ENCODE results near the gene CSNK2A3. TPM values are rescaled to one million over a fixed set of nuclear protein-coding genes. Genes with fewer than 3 reads are reported as not detected.
A peak's percentile ranks its signal among the peaks of the same experiment; 100 is the strongest.

Gene CSNK2A3
- total and polyA plus RNA-seq, 2 donors (not counting 1 experiment from before 2014, with no cell fraction given) = 2.3 TPM

GRCh38 chr11:11370255-11370961 is 17.4 kb upstream of the CSNK2A3 start:
- TF ChIP-seq, protein P1, sequence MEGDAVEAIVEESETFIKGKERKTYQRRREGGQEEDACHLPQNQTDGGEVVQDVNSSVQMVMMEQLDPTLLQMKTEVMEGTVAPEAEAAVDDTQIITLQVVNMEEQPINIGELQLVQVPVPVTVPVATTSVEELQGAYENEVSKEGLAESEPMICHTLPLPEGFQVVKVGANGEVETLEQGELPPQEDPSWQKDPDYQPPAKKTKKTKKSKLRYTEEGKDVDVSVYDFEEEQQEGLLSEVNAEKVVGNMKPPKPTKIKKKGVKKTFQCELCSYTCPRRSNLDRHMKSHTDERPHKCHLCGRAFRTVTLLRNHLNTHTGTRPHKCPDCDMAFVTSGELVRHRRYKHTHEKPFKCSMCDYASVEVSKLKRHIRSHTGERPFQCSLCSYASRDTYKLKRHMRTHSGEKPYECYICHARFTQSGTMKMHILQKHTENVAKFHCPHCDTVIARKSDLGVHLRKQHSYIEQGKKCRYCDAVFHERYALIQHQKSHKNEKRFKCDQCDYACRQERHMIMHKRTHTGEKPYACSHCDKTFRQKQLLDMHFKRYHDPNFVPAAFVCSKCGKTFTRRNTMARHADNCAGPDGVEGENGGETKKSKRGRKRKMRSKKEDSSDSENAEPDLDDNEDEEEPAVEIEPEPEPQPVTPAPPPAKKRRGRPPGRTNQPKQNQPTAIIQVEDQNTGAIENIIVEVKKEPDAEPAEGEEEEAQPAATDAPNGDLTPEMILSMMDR (conservative IDR thresholded peaks at IDR 0.05 in 1 of 2, IDR thresholded peaks at IDR 0.05 in 1 of 2; ENCODE audit: low read depth in 1 of 2, low read length in 2 of 2) = no peak
- TF ChIP-seq EZH2 (IDR thresholded peaks at IDR 0.05; ENCODE audit: low read length, missing control alignments) = no peak
- no peaks in the 10 kb centered on the region for H3K9me3 ChIP-seq (ENCODE audit: control insufficient read depth, insufficient read depth, low read depth, low read length)
- no peak overlapping the region for H3K4me3 ChIP-seq (replicated peaks in 1 of 4; ENCODE audit: control extremely low read depth in 1 of 4, insufficient read depth in 1 of 4, low read depth in 3 of 4, low read length in 4 of 4)
- H3K4me2 ChIP-seq (ENCODE audit: extremely low read depth, insufficient read depth, low read length) = no peak overlapping the region
- H3K79me2 ChIP-seq (ENCODE audit: control insufficient read depth, insufficient read depth, low read length) = no peaks in the 10 kb centered on the region
- no peak overlapping the region for H3K27ac ChIP-seq (ENCODE audit: insufficient read depth, low read length)
- no peak overlapping the region for H2AFZ ChIP-seq (ENCODE audit: low read length)
- no peaks in the 10 kb centered on the region for H3K27me3 ChIP-seq (ENCODE audit: control insufficient read depth, insufficient read depth, low read length)
- H3K9ac ChIP-seq (ENCODE audit: insufficient read depth, low read length) = no peak overlapping the region
- no peaks in the 10 kb centered on the region for H3K4me1 ChIP-seq (ENCODE audit: control insufficient read depth, extremely low read depth, insufficient read depth, low read length)
- DNase-seq (ENCODE audit: low read depth in 2 of 2) = peak in 1 of 2 donors; percentile 10
- no peaks in the 10 kb centered on the region for H4K20me1 ChIP-seq (ENCODE audit: control insufficient read depth, extremely low read depth, insufficient read depth, low read length)
- no peaks in the 10 kb centered on the region for H3K36me3 ChIP-seq (ENCODE audit: control insufficient read depth, insufficient read depth, low read length)

- Histone ChIP-seq H3K4me3 (replicated peaks in 1 of 4; ENCODE audit: control extremely low read depth in 1 of 4, insufficient read depth in 1 of 4, low read depth in 3 of 4, low read length in 4 of 4) (no peak overlapping the region), H3K4me1 (ENCODE audit: control insufficient read depth, extremely low read depth, insufficient read depth, low read length) (no peaks in the 10 kb centered on the region), H3K79me2 (ENCODE audit: control insufficient read depth, insufficient read depth, low read length) (no peaks in the 10 kb centered on the region), H3K9ac (ENCODE audit: insufficient read depth, low read length) (no peak overlapping the region), H3K4me2 (ENCODE audit: extremely low read depth, insufficient read depth, low read length) (no peak overlapping the region), H3K9me3 (ENCODE audit: control insufficient read depth, insufficient read depth, low read depth, low read length) (no peaks in the 10 kb centered on the region), H3K36me3 (ENCODE audit: control insufficient read depth, insufficient read depth, low read length) (no peaks in the 10 kb centered on the region), H2AFZ (ENCODE audit: low read length) (no peak overlapping the region), H3K27ac (ENCODE audit: insufficient read depth, low read length) (no peak overlapping the region), H4K20me1 (ENCODE audit: control insufficient read depth, extremely low read depth, insufficient read depth, low read length) (no peaks in the 10 kb centered on the region), H3K27me3 (ENCODE audit: control insufficient read depth, insufficient read depth, low read length) (no peaks in the 10 kb centered on the region)
- DNase-seq (ENCODE audit: low read depth in 2 of 2) = peak; percentile 6 to 26
- TF ChIP-seq, protein P1 (conservative IDR thresholded peaks at IDR 0.05 in 1 of 2, IDR thresholded peaks at IDR 0.05 in 1 of 2; ENCODE audit: low read depth in 1 of 2, low read length in 2 of 2) = no peak
- no peak for TF ChIP-seq EZH2 (IDR thresholded peaks at IDR 0.05; ENCODE audit: low read length, missing control alignments)
These were observed 13.7 kb upstream of the CSNK2A3 start for GRCh38 chr11:11366793-11367192.

DNA sequence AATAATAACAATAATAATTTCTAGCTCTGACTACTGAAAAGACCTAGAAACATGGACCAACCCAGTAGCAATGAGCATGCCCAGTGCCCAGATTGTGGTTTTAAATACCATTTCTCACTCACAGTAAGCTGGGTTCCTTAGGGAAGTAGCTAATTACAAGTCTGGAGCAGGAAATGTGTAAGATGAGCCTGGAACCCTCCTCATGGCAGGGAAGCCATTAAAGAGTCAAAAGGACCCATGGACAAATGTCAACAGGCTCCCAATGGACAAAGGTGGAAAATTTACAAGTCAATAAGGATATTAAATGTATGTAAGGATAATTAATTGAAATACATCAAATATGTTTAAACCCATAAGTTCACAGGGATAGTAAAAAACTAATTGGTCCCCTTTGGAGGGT is 10.6 kb upstream of the CSNK2A3 start:
- Histone ChIP-seq H3K9ac (ENCODE audit: insufficient read depth, low read length) (no peak overlapping the region), H3K4me3 (replicated peaks in 1 of 4; ENCODE audit: control extremely low read depth in 1 of 4, insufficient read depth in 1 of 4, low read depth in 3 of 4, low read length in 4 of 4) (no peak overlapping the region), H3K36me3 (ENCODE audit: control insufficient read depth, insufficient read depth, low read length) (no peaks in the 10 kb centered on the region), H3K4me2 (ENCODE audit: extremely low read depth, insufficient read depth, low read length) (no peak overlapping the region), H3K4me1 (ENCODE audit: control insufficient read depth, extremely low read depth, insufficient read depth, low read length) (no peaks in the 10 kb centered on the region), H3K79me2 (ENCODE audit: control insufficient read depth, insufficient read depth, low read length) (no peaks in the 10 kb centered on the region), H3K9me3 (ENCODE audit: control insufficient read depth, insufficient read depth, low read depth, low read length) (no peaks in the 10 kb centered on the region), H3K27me3 (ENCODE audit: control insufficient read depth, insufficient read depth, low read length) (no peaks in the 10 kb centered on the region), H2AFZ (ENCODE audit: low read length) (no peak overlapping the region), H4K20me1 (ENCODE audit: control insufficient read depth, extremely low read depth, insufficient read depth, low read length) (no peaks in the 10 kb centered on the region), H3K27ac (ENCODE audit: insufficient read depth, low read length) (no peak overlapping the region)
- TF ChIP-seq, protein P1 (conservative IDR thresholded peaks at IDR 0.05 in 1 of 2, IDR thresholded peaks at IDR 0.05 in 1 of 2; ENCODE audit: low read depth in 1 of 2, low read length in 2 of 2) = no peak
- TF ChIP-seq EZH2 (IDR thresholded peaks at IDR 0.05; ENCODE audit: low read length, missing control alignments) = no peak
- DNase-seq (ENCODE audit: low read depth in 2 of 2) = no peak

All from fibroblast of lung (primary cell).